ENCODE data around the gene DYRK1A.

Gene DYRK1A

GRCh38 chr21:37437376-37438080, 71.0 kb downstream of the DYRK1A start:
- Mint-ChIP-seq H3K36me3 (ENCODE audit: low read depth) (peaks cover 45% of the 10 kb centered on the region), H3K27me3 (ENCODE audit: low read depth) (no peaks in the 10 kb centered on the region), H3K4me3 (no peak overlapping the region), H3K4me1 (peaks cover 26% of the 10 kb centered on the region), H3K27ac (peak overlapping the region in 2 of 3 experiments; percentile 34 to 37), H3K9me3 (peaks cover 13% of the 10 kb centered on the region)
- no peak for TF ChIP-seq CTCF (IDR thresholded peaks at IDR 0.05; ENCODE audit: unreplicated experiment in 3 of 3)

- TF ChIP-seq CTCF (IDR thresholded peaks at IDR 0.05; ENCODE audit: unreplicated experiment in 3 of 3) = no peak
Observed at GRCh38 chr21:37443683-37444082, 77.1 kb downstream of the DYRK1A start.

DNA sequence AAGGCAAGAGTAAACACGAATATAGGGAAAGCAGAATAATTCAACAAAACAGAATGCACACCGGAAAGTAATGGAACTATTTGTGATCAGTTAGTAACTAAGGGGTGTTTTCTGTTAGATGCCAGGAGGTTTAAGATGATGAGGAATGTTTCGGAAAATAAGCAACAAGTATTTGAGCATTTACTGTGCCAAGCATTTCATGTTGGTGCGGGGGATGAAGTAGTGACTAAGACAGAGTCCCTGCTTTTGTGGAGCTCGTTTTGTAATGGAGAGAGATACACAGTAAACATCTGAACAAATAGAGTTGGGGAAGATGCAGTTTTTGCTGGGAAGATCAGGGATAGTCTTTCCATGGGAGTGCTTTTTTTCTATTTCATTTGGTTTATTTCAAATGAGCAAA, 78.7 kb downstream of the DYRK1A start:
- Mint-ChIP-seq H3K4me1 (peaks cover 46% of the 10 kb centered on the region), H3K27me3 (ENCODE audit: low read depth) (no peaks in the 10 kb centered on the region), H3K27ac (peak overlapping the region; percentile 0 to 45 (median 31)), H3K36me3 (ENCODE audit: low read depth) (peaks cover 47% of the 10 kb centered on the region), H3K4me3 (no peak overlapping the region), H3K9me3 (peaks cover 6% of the 10 kb centered on the region)
- no peak for TF ChIP-seq CTCF (IDR thresholded peaks at IDR 0.05; ENCODE audit: unreplicated experiment in 3 of 3)

More at GRCh38 chr21:37443683-37444082, 77.1 kb downstream of the DYRK1A start:
- Mint-ChIP-seq H3K36me3 (ENCODE audit: low read depth) (peaks cover 46% of the 10 kb centered on the region), H3K27me3 (ENCODE audit: low read depth) (no peaks in the 10 kb centered on the region), H3K4me1 (peaks cover 35% of the 10 kb centered on the region), H3K9me3 (peaks cover 13% of the 10 kb centered on the region), H3K4me3 (no peak overlapping the region), H3K27ac (no peak overlapping the region)

DNA sequence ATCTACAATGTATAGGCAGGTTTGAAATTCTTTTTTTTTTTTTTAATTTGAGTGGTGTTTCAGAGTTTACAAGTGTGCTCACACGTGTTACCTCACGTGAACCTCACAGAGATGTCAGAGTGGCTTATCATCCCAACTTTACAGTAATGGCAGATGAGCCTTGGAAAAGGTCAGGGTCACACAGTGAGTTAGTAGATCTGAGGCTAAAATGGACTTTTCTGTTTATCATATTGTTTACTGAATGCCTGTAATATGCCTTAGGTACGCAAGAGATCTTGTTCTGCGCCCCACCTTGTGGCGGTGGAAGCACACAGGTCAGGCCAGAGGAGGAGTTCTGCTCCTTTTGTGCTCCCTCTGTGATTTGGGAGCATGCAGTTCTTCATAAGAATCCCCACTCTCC, 80.0 kb downstream of the DYRK1A start:
- peaks cover 56% of the 10 kb centered on the region for H3K4me1 Mint-ChIP-seq
- H3K9me3 Mint-ChIP-seq = peaks cover 4% of the 10 kb centered on the region
- peaks cover 40% of the 10 kb centered on the region for H3K36me3 Mint-ChIP-seq (ENCODE audit: low read depth)
- no peaks in the 10 kb centered on the region for H3K27me3 Mint-ChIP-seq (ENCODE audit: low read depth)
- TF ChIP-seq CTCF (IDR thresholded peaks at IDR 0.05; ENCODE audit: unreplicated experiment in 3 of 3) = no peak
- H3K27ac Mint-ChIP-seq = peak overlapping the region in 1 of 3 experiments; percentile 15
- H3K4me3 Mint-ChIP-seq = no peak overlapping the region

DNA sequence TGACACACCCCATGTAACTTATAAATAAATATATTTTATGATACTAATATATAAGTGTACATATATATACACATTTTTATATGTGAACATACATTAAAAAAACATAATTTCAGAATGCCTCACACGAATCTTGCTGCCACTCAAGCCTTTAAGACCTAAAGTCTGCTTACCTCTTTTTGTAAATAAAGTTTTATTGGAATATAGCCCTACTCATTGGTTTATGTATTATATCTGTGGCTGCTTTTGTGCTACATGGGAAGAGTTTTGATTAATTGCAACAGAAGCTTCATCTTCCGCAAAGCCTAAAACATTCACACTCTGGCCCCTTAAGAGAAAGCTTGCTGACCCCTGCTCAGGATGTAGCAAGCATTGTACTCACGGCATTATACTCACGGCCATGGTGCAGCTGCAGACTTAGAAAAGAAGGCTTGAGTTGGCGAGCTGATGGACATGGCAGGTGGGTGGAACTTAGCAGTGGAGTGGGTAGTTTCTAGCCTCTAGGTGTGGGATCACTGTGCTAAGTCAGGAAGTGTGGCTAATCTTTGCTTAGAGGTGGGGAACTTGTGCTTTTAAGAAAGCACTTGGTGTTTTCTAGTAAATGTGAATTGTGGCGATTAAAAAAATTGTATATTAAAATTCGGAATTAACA, 80.8 kb downstream of the DYRK1A start:
- Mint-ChIP-seq H3K27me3 (ENCODE audit: low read depth) (no peaks in the 10 kb centered on the region), H3K4me3 (no peak overlapping the region), H3K36me3 (ENCODE audit: low read depth) (peaks cover 33% of the 10 kb centered on the region), H3K9me3 (no peaks in the 10 kb centered on the region), H3K4me1 (peaks cover 65% of the 10 kb centered on the region), H3K27ac (peak overlapping the region in 2 of 3 experiments; percentile 26 to 64)
- TF ChIP-seq CTCF (IDR thresholded peaks at IDR 0.05; ENCODE audit: unreplicated experiment in 3 of 3) = no peak

All from nephron (organoid).